ENCODE results near the gene SLC25A22.

DNA sequence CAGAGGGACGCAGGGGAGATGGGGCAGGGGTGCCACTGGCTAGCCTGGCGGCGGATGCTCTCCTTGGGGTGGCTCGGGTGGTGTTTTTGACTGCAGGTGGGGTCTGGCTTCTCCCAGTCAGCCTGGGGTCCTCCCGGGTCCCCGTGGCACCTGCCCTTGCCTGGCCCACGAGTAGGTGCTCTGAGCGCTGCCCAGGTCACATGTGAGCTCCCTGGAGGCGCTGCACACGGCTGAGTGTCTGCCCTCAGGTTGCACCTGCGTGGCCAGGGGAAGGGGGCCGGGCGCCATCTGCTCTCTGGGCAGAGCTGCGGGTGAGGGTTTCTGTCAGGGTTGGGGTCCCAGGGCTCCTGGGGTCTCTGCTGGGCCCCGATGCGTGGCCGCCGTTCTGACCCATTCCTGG lies 49.8 kb upstream of the SLC25A22 start:
- TF ChIP-seq, protein P1, sequence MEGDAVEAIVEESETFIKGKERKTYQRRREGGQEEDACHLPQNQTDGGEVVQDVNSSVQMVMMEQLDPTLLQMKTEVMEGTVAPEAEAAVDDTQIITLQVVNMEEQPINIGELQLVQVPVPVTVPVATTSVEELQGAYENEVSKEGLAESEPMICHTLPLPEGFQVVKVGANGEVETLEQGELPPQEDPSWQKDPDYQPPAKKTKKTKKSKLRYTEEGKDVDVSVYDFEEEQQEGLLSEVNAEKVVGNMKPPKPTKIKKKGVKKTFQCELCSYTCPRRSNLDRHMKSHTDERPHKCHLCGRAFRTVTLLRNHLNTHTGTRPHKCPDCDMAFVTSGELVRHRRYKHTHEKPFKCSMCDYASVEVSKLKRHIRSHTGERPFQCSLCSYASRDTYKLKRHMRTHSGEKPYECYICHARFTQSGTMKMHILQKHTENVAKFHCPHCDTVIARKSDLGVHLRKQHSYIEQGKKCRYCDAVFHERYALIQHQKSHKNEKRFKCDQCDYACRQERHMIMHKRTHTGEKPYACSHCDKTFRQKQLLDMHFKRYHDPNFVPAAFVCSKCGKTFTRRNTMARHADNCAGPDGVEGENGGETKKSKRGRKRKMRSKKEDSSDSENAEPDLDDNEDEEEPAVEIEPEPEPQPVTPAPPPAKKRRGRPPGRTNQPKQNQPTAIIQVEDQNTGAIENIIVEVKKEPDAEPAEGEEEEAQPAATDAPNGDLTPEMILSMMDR (IDR thresholded peaks at IDR 0.05 in 8 of 11, conservative IDR thresholded peaks at IDR 0.05 in 3 of 11), result no peak
- TF ChIP-seq POLR2A (IDR thresholded peaks at IDR 0.05), result no peak

Data from spleen (tissue), 7 donors.